ENCODE results near the gene AADACL2. TPM values are rescaled to one million over a fixed set of nuclear protein-coding genes. Genes with fewer than 3 reads are reported as not detected.
"Not testable (repeated sequence)": the region's sequence is repeated elsewhere in the genome, so short reads cannot be mapped to it uniquely, and the experiment has no call there.

Gene AADACL2
- total RNA-seq, 1 donor: not detected

- no peaks in the 10 kb centered on the region for H3K9me3 ChIP-seq (ENCODE audit: low read depth, low read length)
- H3K27me3 ChIP-seq (ENCODE audit: insufficient read depth, low read length): no peaks in the 10 kb centered on the region
- H3K4me3 ChIP-seq (ENCODE audit: low read length): no peak overlapping the region
- H3K4me1 ChIP-seq (ENCODE audit: insufficient read depth, low read length): no peaks in the 10 kb centered on the region
These were observed 41.9 kb downstream of the AADACL2 start for GRCh38 chr3:151775314-151776258.

GRCh38 chr3:151776259-151776740, 42.6 kb downstream of the AADACL2 start:
- Histone ChIP-seq H3K4me1 (ENCODE audit: insufficient read depth, low read length) (no peaks in the 10 kb centered on the region), H3K27me3 (ENCODE audit: insufficient read depth, low read length) (no peaks in the 10 kb centered on the region), H3K9me3 (ENCODE audit: low read depth, low read length) (no peaks in the 10 kb centered on the region), H3K4me3 (ENCODE audit: low read length) (no peak overlapping the region)

- Histone ChIP-seq H3K4me3 (ENCODE audit: low read length) (no peak overlapping the region), H3K9me3 (ENCODE audit: low read depth, low read length) (no peaks in the 10 kb centered on the region), H3K4me1 (ENCODE audit: insufficient read depth, low read length) (no peaks in the 10 kb centered on the region), H3K27me3 (ENCODE audit: insufficient read depth, low read length) (no peaks in the 10 kb centered on the region)
These were observed 44.2 kb downstream of the AADACL2 start for GRCh38 chr3:151777880-151778279.

DNA sequence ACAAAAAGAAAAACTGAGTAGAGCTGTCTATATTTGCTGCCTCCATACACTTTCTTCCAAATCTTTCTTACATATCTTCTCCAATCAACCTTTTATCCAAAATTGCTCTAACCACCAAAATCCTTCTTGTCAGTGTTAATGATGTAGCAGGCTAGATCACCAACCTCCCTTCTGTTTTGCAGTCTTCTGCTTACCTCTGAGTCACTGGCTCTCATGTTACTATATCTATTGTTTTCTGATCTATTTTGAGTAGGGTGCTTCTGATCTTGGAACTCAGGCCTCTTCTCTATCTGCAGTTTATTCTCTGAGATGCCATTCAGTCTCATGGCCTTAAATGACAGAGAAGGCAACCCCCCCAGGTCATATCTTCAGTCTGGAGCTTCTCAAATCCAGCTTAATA, 53.9 kb downstream of the AADACL2 start:
- Histone ChIP-seq H3K27me3 (ENCODE audit: insufficient read depth, low read length) (no peaks in the 10 kb centered on the region), H3K9me3 (ENCODE audit: low read depth, low read length) (no peaks in the 10 kb centered on the region), H3K4me3 (ENCODE audit: low read length) (no peak overlapping the region), H3K4me1 (ENCODE audit: insufficient read depth, low read length) (no peaks in the 10 kb centered on the region)

DNA sequence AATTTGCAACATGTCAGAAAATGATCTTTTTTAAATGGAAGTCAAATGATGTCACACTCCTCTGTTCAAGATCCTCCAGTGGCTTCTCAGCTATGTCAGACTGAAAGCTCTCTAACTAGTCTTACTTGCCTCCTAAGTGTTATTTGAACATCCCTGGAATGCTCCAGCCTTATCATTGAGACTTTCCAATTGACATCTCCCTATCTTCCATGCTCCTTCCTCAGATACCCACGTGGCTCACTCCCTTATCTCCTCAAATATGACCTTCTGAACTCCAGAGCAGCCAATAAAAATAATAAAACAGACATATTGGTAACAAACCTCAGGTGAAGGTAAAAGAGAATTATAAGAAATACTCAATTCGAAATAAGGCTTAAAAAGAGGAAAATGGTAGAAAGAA, 54.7 kb downstream of the AADACL2 start:
- Histone ChIP-seq H3K27me3 (ENCODE audit: insufficient read depth, low read length) (no peaks in the 10 kb centered on the region), H3K4me1 (ENCODE audit: insufficient read depth, low read length) (no peaks in the 10 kb centered on the region), H3K9me3 (ENCODE audit: low read depth, low read length) (no peaks in the 10 kb centered on the region), H3K4me3 (ENCODE audit: low read length) (no peak overlapping the region)

GRCh38 chr3:151789853-151790463, 56.2 kb downstream of the AADACL2 start:
- no peak overlapping the region for H3K4me3 ChIP-seq (ENCODE audit: low read length)
- no peaks in the 10 kb centered on the region for H3K27me3 ChIP-seq (ENCODE audit: insufficient read depth, low read length)
- H3K4me1 ChIP-seq (ENCODE audit: insufficient read depth, low read length): no peaks in the 10 kb centered on the region
- no peaks in the 10 kb centered on the region for H3K9me3 ChIP-seq (ENCODE audit: low read depth, low read length)

DNA sequence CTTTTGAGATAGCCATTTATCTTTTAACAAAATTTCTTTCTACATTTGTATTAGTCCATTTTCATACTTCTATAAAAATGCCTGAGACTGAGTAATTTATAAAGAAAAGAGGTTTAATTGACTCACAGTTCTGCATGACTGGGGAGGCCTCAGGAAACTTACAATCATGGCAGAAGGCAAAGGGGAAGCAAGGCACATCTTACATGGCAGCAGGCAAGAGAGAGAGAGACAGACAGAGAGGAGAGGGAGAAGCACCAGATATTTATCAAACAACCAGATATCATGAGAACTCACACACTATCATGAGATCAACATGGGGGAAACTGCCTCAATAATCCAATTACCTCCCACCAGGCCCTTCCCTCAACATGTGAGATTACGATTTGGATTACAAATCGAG, 57.0 kb downstream of the AADACL2 start:
- not testable (repeated sequence) for H3K4me1 ChIP-seq (ENCODE audit: insufficient read depth, low read length); H3K27me3 ChIP-seq (ENCODE audit: insufficient read depth, low read length); H3K9me3 ChIP-seq (ENCODE audit: low read depth, low read length); H3K4me3 ChIP-seq (ENCODE audit: low read length)

- Histone ChIP-seq H3K4me3 (ENCODE audit: low read length) (no peak overlapping the region), H3K27me3 (ENCODE audit: insufficient read depth, low read length) (no peaks in the 10 kb centered on the region), H3K9me3 (ENCODE audit: low read depth, low read length) (no peaks in the 10 kb centered on the region), H3K4me1 (ENCODE audit: insufficient read depth, low read length) (no peaks in the 10 kb centered on the region)
These were observed 58.7 kb downstream of the AADACL2 start for GRCh38 chr3:151792411-151792810.

DNA sequence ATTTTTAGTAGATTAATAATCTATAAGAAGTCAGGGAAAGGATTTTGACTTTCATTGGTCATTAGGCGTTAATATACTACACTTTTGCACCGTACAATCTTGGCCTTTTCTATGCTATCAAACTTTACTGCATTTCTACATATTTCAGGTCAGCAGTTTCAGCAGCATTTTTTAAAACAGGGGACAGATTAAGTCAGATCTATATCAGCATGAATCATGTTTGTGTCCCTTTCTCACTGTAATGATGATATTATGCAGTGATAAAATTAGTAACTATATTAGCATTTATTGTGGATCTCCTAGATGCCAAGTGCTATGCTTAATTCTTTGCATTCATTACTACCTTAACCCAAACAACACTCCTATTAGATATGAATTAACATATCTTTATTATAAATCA, 59.9 kb downstream of the AADACL2 start:
- no peaks in the 10 kb centered on the region for H3K4me1 ChIP-seq (ENCODE audit: insufficient read depth, low read length)
- H3K4me3 ChIP-seq (ENCODE audit: low read length): no peak overlapping the region
- no peaks in the 10 kb centered on the region for H3K9me3 ChIP-seq (ENCODE audit: low read depth, low read length)
- H3K27me3 ChIP-seq (ENCODE audit: insufficient read depth, low read length): no peaks in the 10 kb centered on the region

DNA sequence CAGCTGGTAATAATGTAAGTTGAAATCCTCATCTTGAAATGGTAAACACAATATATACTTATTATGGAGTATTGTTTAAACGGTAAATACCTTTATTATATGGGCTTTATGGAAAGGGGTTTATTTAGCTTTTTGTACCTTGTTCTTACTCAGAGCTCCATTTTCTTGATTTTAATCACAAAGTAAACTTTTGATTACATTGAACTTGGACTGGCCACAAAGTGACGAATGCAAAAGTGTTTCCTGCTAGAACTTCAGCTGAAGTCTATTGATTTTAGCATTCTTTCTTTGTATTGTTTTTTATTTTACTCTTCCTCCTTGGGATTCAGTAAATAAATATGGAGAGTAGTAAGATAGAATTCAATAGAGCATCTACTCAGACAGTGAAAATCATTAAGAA, 60.4 kb downstream of the AADACL2 start:
- no peaks in the 10 kb centered on the region for H3K27me3 ChIP-seq (ENCODE audit: insufficient read depth, low read length)
- no peaks in the 10 kb centered on the region for H3K4me1 ChIP-seq (ENCODE audit: insufficient read depth, low read length)
- H3K9me3 ChIP-seq (ENCODE audit: low read depth, low read length): no peaks in the 10 kb centered on the region
- no peak overlapping the region for H3K4me3 ChIP-seq (ENCODE audit: low read length)

- no peaks in the 10 kb centered on the region for H3K27me3 ChIP-seq (ENCODE audit: insufficient read depth, low read length)
- H3K4me1 ChIP-seq (ENCODE audit: insufficient read depth, low read length): no peaks in the 10 kb centered on the region
- no peak overlapping the region for H3K4me3 ChIP-seq (ENCODE audit: low read length)
- no peaks in the 10 kb centered on the region for H3K9me3 ChIP-seq (ENCODE audit: low read depth, low read length)
These were observed 61.5 kb downstream of the AADACL2 start for GRCh38 chr3:151795276-151795675.

- Histone ChIP-seq H3K9me3 (ENCODE audit: low read depth, low read length) (no peaks in the 10 kb centered on the region), H3K4me3 (ENCODE audit: low read length) (no peak overlapping the region), H3K27me3 (ENCODE audit: insufficient read depth, low read length) (no peaks in the 10 kb centered on the region), H3K4me1 (ENCODE audit: insufficient read depth, low read length) (no peaks in the 10 kb centered on the region)
These were observed 62.5 kb downstream of the AADACL2 start for GRCh38 chr3:151796105-151796680.

GRCh38 chr3:151798466-151798865, 64.7 kb downstream of the AADACL2 start:
- H3K27me3 ChIP-seq (ENCODE audit: insufficient read depth, low read length): no peaks in the 10 kb centered on the region
- no peaks in the 10 kb centered on the region for H3K9me3 ChIP-seq (ENCODE audit: low read depth, low read length)
- H3K4me3 ChIP-seq (ENCODE audit: low read length): no peak overlapping the region
- H3K4me1 ChIP-seq (ENCODE audit: insufficient read depth, low read length): no peaks in the 10 kb centered on the region

DNA sequence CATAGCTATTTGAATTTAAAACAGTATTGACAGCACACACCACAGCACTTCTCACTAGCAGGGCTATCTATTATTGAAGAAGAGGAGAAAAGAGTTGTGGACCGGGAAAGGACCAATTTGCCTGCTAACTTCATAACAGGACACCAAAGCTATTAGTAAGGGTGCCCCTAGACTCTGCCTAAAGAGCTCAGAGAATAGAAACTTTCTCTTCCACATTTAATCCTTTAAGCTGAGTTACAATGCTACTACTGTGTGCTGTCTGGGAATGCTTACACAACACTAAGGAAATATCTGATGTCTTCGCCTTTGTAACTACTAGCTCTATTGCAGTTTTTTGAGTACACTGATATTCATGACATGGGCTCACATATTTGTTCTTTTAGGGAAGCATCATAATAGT, 66.7 kb downstream of the AADACL2 start:
- no peaks in the 10 kb centered on the region for H3K9me3 ChIP-seq (ENCODE audit: low read depth, low read length)
- H3K27me3 ChIP-seq (ENCODE audit: insufficient read depth, low read length): no peaks in the 10 kb centered on the region
- no peaks in the 10 kb centered on the region for H3K4me1 ChIP-seq (ENCODE audit: insufficient read depth, low read length)
- no peak overlapping the region for H3K4me3 ChIP-seq (ENCODE audit: low read length)

- Histone ChIP-seq H3K4me3 (ENCODE audit: low read length) (no peak overlapping the region), H3K9me3 (ENCODE audit: low read depth, low read length) (no peaks in the 10 kb centered on the region), H3K4me1 (ENCODE audit: insufficient read depth, low read length) (no peaks in the 10 kb centered on the region), H3K27me3 (ENCODE audit: insufficient read depth, low read length) (no peaks in the 10 kb centered on the region)
These were observed 70.5 kb downstream of the AADACL2 start for GRCh38 chr3:151804267-151804666.
